GM21529 (cell line): Measurements from ENCODE around the gene ADCK1.
"Not testable (repeated sequence)": the region's sequence is repeated elsewhere in the genome, so short reads cannot be mapped to it uniquely, and the experiment has no call there.

Source experiments
- ATAC-seq: cut with Tn5 transposase; IDR thresholded peaks from one replicate; pipeline ENCODE4 v1.9.1; 2021; ENCODE audit not compliant: unreplicated experiment

The ADCK1 gene

DNA sequence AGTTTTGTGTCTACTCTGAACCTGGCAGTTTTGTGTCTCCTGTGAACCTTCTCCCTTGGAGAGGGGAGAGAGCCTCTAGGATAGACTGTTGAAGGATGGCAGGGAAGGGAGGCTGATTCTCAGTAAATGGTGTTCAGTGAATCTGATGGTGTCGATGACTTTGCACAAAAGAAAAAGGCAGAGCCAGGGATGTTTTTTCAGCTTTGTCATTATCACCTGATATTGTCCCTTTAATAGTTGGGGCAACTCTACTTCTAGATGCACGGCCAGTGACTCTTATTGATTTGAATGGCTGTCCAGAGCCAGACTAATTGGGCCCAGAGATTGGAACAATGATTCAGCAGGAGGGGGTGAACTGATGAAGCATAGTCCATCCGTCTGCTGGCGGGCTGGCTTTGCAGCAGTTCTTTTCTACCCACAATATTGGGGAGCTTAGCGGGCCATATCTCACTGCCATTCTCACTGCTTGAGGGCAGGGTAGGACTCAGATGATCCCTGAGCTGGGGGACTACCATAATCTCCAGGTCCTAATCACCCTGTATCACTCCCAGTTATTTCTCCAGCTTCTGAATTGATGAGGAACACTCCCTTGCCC is 93.1 kb downstream of the ADCK1 start:
- ATAC-seq, result no peak

DNA sequence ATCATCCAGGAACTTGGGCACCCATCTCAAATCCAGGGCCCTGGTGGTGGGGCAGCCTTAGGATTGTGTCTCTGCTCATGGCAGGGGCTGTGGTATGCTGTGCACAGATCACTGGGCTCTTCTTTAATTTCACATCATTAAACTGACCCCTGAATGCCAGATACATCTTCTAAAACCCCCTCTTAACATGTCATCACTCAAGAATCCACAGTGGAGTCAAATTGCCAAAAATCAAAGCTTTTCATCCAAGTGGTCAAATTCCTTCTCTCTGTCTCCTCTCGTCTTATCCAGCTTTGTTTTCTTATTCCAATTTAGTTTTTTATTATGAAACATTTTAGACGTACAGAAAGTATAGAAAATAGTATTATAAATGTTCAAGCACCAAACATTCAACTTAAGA is 97.5 kb downstream of the ADCK1 start:
- ATAC-seq, result no peak

DNA sequence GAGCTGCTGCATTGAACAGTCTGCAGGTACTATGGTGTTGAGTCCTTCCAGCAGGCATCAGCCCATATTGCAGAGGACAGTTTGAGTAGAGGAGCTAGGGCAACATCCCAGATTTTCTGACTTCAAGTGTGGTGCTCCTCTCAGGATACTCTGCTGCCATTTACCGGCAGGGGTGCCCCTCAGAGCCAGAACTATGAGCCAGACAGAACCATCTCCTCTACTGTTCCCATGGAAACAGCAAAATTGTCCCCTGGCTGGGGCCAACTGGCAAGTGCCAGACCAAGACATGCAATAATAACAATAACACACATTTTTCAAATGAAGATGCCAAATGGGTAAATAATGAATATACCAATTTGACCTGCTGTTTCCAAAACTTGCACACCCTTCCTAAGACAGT is 102.9 kb downstream of the ADCK1 start:
- no peak for ATAC-seq

DNA sequence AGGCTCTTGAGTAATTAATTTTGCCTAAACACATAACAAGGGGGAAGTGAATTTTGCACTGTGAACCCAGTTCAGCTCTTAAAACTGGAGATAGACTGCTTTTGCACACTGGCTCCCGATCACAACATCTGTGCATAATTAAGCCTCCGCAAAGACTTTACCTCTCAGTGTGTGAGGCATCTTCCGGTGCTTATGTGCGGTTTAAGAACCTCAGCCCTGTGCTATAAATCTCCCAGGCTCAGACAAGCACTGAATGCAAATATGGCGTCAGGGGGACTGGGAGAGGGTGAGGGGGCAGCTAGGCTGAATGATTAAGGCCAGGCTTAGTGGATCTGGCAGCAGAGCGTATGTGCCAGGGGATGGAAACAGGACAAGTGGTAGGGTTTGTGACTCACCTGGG is 103.3 kb downstream of the ADCK1 start:
- no peak for ATAC-seq

DNA sequence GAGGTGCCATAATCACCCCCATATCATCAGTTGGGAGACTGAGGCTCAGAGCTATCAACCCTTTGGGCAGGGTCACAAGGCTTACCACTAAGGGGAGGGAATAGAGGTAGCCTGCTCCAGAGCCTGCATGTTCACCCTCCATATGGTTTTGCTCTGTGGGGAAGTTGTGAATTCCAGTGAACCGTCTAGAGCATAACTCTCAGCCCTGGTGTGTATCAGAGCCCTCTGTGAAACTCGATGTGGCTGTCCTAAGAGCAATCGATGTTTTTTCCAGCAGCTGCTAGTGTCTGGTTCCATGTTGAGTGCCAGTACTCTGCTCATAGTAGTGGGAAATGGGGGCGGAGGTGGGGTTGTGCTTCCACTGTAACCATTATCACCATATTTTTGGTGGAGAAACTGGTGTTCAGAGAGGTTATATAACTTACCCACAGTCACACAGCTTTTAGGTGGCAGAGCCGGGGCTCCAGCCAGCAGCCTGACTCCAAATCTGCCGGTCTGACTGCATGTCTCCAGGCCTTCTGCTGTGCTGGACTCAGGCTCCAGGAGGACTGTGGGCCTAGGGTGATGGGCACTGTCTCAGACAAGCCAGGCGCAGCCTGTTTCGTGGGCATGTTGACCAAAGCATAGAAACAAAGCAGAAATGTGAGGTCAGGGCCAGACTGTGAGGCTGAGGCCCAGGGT is 104.2 kb downstream of the ADCK1 start:
- no peak for ATAC-seq

DNA sequence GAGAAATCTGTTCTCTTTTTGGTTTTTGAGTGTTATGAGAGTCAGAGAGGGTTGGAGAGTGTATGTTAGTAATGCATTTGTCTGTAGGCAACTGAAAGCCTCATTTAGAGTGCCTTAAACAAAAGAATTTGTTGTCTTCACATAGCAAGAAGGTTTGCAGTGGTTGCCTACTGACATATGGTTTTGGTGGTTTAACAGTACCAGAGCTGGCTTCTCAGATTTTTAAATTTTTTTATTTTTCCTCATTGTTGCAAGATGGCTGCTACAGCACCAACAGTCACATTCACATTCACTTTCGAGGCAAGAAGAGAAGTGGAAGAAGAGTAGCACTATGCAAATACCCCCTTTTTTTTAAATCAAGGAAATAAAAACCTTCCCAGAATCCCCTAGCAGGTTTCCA is 106.5 kb downstream of the ADCK1 start:
- ATAC-seq, result no peak

DNA sequence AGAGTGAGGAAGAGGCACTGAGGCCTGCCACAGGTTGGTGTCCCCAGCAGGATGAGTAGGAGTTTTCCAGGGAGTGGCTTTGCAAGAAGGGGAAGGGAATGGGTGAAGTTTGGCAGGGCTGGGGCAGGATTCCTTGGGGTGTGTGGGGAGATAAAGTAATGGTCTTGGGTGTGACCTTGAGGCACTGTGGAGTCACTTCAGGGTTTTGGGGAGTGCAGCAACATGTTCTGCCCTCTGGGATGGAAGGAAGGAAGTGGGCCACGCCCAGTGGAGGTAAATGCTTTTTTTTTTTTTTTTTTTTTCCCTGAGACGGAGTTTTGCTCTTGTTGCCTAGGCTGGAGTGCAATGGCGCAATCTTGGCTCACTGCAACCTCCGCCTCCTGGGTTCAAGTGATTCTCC is 108.9 kb downstream of the ADCK1 start:
- no peak for ATAC-seq

DNA sequence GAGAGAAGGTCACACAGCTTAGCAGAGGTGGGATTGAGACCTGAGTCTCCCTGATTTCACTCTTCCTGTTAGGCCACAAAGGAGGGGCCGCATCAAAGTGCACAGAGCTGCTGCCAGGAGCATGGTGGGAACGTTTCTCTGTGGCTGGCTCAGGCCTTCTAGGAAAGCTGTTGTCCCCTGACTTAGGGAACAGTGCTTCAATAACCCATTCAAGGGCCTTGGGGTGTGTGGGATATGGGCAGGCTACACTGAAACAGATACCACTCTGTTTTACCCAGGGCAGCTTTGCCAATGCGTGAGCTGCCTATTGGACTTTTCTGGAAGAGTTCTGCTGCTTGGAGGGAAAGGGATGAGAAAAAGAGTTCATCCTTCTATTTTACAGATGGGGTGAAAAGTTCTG is 110.0 kb downstream of the ADCK1 start:
- no peak for ATAC-seq

DNA sequence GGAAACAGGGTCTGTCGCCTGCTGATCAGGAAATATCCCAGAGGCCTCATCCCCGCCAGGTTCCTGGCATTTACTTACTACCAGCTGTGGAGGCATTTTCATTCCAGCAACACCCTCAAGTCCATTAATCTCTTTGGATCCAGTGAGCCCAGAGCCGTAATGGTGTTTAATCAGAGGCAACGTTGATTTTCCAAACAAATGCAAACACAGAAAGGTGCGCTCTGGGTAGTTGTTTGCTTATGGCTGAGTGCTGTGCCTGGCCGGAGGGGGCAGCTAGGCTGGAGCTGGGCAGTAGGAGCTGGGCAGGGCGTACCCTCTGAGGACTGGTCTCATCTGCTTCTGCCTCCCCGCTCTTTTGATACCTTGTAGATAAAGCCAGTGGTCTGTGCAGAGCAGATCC is 110.6 kb downstream of the ADCK1 start:
- ATAC-seq, result no peak

DNA sequence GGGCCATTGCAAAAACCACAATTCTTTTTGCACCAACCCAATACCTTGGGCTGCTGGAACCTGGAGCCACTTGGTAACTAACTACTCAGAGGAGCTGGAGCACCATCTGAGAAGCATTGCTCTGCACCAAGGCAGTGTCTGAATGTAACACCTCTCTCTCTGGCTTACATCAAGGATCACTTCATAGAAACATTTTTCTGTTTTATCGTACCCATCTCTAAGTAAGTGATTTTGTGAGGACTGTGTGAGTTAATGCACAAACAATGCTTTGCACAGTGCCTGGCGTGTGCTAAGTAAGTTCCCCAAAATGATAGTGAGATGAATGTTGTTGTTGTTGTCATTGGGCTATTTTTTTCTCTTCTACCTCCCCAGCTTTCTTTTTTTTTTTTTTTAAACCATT is 111.4 kb downstream of the ADCK1 start:
- ATAC-seq, result no peak

DNA sequence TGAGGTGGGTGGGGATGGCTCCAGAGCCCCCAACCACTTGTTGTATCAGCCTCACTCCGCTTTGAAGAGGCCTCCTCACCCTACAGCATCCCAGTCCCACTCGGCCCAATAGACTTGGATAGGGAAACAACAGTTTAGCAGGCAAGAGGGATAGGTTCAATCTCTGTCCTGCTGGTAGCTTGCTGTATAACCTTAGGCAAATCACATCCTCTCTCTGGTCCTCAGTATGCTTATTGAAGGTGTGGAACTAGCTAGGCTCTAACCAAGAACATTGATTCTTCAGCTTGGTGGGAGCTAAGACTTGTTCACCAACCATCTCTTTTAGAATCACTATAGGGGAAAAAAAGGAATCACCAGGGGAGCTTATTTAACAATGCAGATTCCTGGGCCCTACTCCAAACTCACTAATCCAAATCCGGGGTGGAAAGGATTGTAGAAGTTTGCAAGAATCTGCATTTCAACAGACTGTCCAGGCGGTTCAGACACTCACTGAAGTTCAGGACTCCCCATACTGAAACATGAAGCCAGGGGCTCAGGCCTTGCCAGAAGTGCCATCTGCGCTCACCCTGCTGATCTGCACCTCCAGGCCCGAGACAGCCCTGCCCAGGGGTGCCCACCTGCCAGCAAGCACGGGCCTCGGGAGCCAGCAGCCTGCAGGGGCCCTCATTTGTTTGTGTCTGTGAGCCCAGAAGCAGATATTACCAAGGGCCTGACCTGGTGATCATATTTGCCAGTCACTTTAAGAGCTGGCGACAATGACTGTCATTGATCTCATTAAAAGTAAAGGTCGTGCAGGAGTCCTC is 113.0 kb downstream of the ADCK1 start:
- no peak for ATAC-seq

DNA sequence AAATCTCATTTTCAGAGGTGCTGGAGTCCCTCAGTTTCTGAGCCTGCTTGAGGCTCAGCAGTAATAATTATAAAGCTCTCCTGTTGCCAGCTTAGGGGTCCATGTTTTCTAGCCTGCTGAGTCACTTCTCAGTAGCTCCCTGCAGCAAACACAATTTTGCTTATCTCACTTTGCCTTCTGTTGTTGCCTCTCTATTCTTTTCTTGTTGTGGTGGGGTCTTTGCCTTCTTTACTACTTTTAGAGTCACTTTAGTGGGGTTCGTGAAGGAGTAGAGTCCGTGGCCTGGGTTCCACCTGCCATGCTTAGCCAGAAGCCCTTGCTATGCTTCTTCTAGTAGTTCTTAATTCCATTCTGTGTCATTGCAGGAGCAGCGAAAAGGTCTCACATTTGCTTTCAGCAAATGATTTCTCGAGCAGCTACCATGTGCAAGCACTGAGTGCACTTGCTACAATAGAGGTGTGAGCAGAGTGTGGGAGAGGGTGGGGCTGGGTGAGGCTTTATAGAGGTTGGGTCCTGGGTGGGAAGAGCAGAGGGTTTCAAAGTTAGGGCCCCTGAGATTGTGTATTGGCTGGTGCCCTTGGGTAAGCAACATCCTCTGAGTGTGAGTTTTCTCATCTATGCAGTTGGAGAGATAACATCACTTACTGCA is 114.3 kb downstream of the ADCK1 start:
- no peak for ATAC-seq

DNA sequence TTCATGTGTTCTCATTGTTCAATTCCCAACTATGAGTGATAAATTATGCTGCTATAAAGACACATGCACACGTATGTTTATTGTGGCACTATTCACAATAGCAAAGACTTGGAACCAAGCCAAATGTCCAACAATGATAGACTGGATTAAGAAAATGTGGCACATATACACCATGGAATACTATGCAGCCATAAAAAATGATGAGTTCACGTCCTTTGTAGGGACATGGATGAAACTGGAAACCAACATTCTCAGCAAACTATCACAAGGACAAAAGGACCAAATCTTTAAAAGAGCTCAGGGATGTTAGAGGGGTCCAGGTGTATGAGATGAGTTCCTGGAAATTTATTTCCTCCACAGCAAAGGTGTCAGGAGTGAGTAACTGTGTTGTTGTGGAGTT is 115.5 kb downstream of the ADCK1 start:
- ATAC-seq, result not testable (repeated sequence)

DNA sequence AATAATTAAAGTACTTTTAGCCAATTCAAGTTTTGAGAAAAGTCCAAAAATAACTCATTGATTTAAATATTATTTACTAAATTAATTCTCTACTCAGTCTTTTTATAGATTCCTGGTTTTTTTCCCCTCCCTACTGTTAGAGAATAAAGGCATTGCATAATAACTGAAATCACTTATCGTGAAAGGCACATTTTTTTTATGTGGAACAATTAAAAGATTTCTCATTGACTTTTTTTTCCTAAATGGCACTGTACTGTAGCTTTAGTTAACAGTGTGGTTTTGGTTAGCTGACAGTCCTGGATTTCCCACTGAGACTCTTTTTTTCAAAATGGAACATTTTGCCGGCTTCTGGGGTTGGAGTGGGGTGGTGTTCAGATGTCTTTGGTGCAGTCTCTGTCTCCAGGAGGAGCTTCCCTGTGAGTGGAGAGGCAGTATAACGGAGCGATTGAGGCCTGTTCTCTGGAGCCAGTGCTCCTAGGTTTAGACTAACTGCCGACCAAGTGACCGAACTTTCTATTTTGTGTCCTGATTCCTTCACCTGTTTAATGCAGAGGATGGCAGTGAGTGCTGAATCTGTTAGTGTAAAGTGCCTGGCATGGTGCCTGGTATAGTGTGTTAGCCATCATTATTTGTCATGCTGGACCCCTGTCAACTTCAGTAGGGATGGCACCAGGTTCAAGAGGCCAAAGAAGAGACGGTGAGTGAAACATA is 117.7 kb downstream of the ADCK1 start:
- no peak for ATAC-seq

DNA sequence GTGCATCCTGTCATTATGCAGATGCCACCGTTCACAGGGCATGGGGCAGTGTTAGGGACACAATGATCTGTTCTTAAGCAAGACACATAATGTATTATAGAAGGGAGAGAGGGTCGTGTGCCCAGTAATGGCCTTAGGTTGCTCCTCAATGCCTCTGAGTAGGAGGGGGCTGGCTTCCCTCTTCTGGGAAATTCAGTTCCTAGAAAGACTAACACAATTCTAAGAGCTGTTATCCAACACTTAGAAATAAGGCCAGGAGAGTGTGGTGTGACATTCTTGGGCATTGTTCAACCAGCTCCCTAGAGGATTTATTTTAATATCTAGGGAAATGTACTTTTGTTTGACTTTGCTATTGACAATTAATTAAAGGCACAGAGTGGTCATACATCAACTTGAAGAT is 118.5 kb downstream of the ADCK1 start:
- no peak for ATAC-seq

DNA sequence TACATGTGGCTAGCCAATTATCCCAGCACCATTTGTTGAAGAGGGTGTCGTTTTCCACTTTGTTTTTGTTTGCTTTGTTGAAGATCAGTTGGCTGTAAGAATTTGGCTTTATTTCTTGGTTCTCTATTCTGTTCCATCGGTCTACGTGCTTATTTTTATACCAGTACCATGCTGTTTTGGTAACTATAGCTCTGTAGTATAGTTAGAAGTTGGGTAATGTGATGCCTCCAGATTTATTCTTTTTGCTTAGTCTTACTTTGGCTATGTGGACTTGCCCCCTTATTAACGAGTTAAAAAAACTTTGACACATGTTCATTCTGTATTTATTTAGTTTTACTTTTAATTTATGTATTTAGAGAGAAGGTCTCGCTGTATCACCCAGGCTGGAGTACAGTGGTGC is 120.4 kb downstream of the ADCK1 start:
- no peak for ATAC-seq

DNA sequence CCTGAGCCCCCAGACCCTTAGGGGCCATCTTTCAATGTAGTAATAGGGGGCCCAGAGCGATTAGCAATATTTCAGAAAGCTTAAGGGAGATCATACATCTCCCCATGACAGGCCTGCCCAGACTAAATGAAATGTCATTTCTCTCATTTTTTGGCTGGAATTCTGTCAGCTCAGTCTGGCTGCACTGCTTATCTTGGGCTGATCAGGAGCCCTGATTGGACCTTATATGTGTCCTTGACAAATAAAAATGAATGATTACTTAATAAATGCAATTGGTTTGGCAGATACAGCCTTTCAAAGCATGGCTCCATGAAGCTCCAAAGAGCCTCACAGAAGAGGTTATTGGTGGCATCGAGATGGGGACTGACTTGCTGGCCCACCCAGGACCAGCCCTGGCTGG is 121.9 kb downstream of the ADCK1 start:
- no peak for ATAC-seq

DNA sequence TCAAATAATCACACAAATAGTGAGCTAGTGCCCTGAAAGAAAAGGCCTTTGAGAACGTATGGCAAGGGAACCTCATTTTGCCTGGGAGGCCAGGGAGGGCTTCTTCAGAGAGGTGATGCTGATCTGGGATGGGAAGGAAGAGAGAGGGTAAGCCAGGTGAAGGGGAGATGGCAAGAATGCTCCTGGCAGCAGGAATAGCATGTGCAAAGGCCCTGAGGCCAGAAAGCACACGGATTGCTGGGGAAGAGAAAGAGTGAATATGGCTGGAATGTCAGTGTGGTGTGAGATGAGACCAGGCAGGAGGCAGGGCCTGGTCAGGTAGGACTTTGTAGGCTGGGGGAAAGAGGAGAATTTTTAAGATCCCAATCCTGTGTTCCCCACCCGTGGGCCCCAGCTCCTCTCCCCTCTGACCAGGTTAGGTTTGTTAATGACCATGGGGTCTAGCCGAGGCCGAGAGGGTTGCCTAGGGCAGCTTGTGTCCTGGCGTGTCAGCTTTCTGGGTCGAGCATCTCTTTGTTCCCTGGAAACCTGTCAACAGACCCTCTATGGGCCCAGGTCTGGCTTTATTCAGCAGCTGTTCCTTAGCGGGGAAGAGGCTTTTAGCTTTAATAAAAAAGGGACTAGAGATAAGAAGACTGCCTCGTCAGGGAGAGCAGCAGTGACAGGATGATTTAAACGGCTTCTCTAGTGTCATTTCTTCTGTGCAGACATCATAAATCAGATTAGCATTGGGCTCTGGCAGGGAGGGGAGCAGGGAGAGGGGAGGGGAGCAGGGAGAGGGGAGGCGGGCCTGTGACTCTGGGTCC is 123.4 kb downstream of the ADCK1 start:
- ATAC-seq, result no peak

DNA sequence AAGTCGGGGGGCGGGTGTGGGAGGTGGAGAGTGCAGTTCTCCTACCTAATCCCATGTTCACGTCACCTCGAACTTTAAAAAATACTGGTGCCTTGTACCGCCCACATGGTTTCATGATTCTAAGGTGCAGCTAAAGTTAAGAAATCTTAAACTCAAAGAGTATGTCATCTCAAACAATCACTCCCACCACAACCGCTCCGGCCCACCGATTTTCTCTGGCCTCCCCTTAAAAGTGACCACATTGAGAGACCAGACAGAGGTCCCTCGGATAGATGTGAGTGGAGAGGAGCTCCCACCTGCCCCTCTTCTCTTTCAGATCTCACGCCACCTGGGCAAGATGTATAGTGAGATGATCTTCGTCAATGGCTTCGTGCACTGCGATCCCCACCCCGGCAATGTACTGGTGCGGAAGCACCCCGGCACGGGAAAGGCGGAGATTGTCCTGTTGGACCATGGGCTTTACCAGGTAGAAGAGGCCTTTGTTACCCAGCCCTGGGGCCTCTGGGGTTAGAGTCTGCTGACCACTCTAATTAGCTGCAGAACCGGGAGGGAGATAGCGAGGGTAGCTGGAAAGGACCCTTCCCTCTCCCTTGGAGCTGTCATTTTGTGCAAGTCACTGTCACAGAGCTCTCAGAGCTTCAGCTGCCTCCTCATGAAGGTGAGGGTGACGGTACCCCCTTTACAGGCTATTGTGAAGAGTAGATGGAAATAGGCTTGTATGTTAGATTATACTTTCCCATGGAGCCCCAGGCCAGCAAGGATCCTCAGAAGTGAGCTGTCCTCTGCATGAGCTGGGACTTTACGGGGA is 124.4 kb downstream of the ADCK1 start:
- no peak for ATAC-seq

DNA sequence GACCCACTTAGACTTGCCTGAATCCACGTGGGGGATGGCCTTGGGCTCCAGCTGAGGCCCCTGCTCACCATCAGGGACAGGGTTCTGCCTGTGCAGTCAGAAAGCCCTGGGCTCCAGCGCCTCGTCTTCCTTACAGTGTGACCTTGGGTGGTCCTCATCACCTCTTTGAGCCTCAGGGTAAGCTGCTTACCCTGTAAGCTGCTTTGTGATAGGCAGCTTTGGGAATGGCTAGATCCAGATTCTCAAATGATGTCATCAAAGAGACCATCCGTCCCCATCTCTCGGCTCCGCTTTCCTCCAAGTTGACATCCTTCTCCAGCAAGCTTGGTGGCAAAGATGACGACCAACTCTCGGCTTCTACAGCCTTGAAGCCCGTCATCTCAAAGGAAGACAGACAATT is 127.0 kb downstream of the ADCK1 start:
- ATAC-seq, result no peak
